ENCODE results near the gene NOS3.
"Not testable (repeated sequence)": the region's sequence is repeated elsewhere in the genome, so short reads cannot be mapped to it uniquely, and the experiment has no call there.

The NOS3 gene

DNA sequence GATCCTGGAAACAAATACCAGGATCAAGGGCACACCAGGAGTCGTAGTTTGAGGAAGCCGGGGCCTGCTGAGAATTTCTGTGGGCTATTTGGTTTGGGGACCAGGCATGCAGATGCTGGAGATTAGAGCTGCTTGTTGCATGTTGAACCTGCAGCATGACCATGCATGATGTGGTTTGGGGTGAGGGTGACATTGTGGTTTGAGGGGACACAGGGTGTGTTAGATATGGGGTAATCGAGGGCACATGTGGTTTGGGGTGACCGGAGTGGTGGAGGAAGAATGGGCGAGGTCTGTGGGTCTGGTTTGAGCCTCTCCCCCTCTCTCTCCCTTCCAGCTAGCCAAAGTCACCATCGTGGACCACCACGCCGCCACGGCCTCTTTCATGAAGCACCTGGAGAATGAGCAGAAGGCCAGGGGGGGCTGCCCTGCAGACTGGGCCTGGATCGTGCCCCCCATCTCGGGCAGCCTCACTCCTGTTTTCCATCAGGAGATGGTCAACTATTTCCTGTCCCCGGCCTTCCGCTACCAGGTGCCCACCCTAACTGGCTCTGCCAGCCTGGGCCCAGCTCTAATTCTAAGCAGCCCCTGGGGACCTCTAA is 10.2 kb downstream of the NOS3 start:
- DNase-seq (ENCODE audit: low spot score): no peak

DNA sequence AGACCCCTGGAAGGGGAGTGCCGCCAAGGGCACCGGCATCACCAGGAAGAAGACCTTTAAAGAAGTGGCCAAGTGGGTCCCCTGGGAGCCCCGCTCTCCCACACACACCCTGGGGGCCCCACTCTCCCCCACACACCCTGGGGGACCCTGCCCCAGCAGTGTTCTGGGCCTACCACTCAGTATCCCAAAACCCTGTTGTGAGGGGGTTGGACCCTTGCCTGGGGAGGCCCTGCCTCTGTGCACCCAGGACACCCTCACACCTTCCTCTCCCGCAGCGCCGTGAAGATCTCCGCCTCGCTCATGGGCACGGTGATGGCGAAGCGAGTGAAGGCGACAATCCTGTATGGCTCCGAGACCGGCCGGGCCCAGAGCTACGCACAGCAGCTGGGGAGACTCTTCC is 10.7 kb downstream of the NOS3 start:
- DNase-seq (ENCODE audit: low spot score): no peak

GRCh38 chr7:151003572-151003971 is 12.8 kb downstream of the NOS3 start:
- DNase-seq (ENCODE audit: low spot score): no peak

DNA sequence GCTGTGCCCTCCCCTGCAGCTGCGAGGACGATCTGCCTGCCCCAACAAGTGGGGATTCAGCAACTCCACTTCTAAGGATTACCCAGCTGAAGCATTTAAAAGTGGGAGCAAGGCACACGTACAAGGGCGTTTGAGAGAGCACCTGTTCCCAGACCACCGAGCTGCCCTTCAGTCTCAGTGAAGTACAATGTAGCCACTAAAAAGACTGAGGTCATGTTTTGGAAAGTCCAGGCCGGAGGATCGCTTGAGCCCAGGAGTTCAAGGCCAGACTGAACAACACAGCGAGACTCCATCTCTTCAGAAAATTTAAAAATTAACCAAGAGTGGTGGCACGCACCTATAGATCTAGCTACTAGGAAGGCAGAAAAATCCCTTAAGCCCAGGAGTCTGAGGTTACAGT is 14.7 kb downstream of the NOS3 start:
- DNase-seq (ENCODE audit: low spot score): no peak

GRCh38 chr7:151006590-151007300 is 15.9 kb downstream of the NOS3 start:
- DNase-seq (ENCODE audit: low spot score): peak; percentile 21

GRCh38 chr7:151007469-151007898 is 16.7 kb downstream of the NOS3 start:
- DNase-seq (ENCODE audit: low spot score): no peak

DNA sequence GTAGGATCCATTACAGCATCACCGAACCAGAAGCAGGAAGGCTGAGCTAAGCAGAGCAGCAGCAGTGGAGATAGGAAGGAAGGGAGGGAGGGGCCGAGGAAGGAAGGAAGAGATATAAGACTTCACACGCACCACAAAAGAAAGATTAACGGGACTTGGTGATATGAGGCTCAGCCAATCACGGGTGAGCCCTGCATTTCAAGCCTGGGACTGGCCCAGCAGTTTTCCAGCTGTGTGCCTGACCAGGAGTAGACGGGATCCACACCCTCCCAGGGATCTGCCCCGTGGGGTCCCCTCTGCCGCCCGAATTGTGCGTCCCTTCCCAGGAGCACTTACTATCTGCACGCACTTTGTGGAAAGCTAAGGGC is 17.3 kb downstream of the NOS3 start:
- DNase-seq (ENCODE audit: low spot score): no peak

DNA sequence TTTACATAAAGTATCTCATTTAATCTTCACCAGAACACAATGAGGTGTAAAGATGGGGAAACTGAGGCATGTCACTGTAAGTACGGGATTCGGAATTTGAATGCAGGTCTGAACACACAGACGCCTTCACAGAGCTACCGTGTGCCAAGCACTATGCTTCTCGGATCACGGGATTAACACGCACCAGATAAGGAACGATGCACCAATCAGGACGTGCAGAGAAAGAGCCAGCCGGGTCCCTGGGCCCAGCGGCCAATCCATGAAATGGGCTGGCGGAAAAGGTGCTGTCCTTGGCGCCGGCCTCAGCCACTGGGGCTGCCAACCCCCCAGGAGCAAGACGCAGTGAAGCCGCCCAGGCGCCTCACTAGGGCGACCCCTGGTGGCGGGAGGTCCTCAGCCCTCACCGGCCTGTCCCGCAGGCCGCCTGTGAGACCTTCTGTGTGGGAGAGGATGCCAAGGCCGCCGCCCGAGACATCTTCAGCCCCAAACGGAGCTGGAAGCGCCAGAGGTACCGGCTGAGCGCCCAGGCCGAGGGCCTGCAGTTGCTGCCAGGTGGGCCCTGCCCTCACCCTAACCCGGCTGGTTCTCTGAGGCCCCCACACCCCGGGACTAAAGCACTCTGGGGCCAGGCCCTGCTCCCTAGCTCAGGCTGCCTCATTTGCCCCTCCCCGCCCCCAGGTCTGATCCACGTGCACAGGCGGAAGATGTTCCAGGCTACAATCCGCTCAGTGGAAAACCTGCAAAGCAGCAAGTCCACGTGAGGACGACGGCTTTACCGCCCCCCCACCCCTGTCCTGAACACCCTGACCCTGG is 17.9 kb downstream of the NOS3 start:
- DNase-seq (ENCODE audit: low spot score): peak; percentile 88

DNA sequence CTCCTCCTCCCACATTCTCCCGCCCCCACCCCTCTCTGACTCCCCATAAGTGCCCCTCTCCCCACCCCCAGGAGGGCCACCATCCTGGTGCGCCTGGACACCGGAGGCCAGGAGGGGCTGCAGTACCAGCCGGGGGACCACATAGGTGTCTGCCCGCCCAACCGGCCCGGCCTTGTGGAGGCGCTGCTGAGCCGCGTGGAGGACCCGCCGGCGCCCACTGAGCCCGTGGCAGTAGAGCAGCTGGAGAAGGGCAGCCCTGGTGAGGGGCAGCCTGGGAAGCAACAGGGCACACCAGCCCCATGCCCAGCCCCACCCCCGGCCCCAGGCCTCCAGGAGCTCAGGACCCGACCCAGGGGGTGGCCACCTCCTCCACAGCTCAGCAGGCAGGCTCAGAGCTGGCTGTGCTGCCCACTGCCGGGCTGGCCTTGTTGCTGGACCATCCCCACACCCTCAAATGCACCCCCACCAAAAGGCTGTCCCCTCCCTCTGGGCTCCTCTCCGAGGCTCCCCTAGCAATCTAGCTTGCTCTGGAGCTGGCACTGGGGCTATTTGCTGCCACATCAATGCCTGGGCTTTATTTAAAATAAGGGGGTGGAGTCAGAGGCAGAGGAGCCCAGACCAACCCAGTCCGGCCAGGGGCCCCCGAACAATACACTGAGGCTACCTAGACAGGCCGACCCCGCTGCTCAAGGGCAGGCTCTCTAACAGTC is 18.7 kb downstream of the NOS3 start:
- DNase-seq (ENCODE audit: low spot score): no peak

GRCh38 chr7:151010037-151010306 is 19.2 kb downstream of the NOS3 start:
- DNase-seq (ENCODE audit: low spot score): no peak

DNA sequence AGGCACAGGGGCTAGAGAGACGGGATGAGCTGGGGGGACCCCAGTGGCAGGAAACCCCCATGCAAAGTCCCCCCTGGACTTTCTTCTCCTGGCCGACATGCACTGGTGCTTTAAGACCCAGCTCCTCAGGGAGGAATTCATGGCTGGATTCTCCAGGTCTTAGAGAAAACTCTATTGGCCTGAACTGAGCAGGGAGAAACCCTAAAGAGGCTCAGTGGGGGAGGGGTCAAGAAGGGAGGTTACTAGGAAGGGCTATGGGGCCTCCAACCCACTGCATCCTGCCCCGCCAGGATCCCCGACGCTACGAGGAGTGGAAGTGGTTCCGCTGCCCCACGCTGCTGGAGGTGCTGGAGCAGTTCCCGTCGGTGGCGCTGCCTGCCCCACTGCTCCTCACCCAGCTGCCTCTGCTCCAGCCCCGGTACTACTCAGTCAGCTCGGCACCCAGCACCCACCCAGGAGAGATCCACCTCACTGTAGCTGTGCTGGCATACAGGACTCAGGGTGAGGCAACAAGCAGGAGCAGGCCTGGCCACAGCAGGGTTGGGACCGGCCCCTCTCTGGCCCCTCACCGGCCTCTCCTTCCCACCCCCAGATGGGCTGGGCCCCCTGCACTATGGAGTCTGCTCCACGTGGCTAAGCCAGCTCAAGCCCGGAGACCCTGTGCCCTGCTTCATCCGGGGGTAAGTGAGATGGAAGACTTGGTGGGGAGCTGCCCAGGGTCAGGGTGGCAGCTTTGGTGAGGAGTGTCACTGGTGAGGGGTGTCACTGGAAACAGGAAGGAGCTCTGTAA is 19.7 kb downstream of the NOS3 start:
- DNase-seq (ENCODE audit: low spot score): no peak

GRCh38 chr7:151011097-151011409 is 20.2 kb downstream of the NOS3 start:
- DNase-seq (ENCODE audit: low spot score): no peak

- not testable (repeated sequence) for DNase-seq (ENCODE audit: low spot score)
These were observed 20.8 kb downstream of the NOS3 start for GRCh38 chr7:151011616-151012015.

GRCh38 chr7:151012031-151012692 is 21.3 kb downstream of the NOS3 start:
- DNase-seq (ENCODE audit: low spot score): no peak

DNA sequence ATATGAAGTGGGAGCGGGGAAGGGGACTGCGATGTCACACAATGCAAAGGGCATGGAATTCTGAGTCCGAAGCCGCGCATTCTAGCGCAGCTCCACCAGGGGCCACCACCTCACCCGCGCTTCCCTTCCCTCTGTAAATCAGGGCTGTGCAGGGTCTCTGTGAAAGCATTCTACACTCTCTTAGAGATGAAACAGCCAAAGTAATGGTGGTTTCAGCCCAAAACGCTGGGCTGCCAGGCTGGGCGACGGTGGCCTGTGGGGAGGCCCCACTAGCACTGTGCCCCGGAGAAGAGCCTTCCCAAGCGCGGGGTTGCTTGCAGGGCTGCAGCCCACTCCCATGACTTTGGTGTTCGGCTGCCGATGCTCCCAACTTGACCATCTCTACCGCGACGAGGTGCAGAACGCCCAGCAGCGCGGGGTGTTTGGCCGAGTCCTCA is 22.1 kb downstream of the NOS3 start:
- peak; percentile 82 for DNase-seq (ENCODE audit: low spot score)

GRCh38 chr7:151013356-151013732 is 22.5 kb downstream of the NOS3 start:
- no peak for DNase-seq (ENCODE audit: low spot score)

- no peak for DNase-seq (ENCODE audit: low spot score)
These were observed 23.1 kb downstream of the NOS3 start for GRCh38 chr7:151013733-151014497.

DNA sequence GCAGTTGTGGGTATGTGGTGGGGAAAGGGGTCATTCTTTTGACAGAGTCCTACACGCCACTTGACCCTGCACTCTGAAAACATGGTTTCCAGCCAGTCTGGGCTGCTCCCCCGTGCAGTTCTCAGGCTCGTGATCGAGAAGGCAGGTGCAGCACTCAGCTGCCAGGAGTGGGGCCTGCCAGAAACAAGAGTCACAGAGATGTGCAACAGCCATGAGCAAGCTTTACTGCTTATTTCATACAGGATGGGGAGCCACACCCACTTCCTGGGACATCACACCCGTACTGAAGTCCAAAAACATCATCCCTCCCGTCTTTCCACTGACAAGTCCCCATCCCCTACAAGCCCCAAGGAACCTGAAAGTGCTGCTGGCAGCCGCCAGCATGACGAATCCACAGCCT is 24.1 kb downstream of the NOS3 start:
- DNase-seq (ENCODE audit: low spot score): no peak

GRCh38 chr7:151015967-151016366 is 25.1 kb downstream of the NOS3 start:
- DNase-seq (ENCODE audit: low spot score): no peak

- no peak for DNase-seq (ENCODE audit: low spot score)
These were observed 25.7 kb downstream of the NOS3 start for GRCh38 chr7:151016505-151016904.

DNA sequence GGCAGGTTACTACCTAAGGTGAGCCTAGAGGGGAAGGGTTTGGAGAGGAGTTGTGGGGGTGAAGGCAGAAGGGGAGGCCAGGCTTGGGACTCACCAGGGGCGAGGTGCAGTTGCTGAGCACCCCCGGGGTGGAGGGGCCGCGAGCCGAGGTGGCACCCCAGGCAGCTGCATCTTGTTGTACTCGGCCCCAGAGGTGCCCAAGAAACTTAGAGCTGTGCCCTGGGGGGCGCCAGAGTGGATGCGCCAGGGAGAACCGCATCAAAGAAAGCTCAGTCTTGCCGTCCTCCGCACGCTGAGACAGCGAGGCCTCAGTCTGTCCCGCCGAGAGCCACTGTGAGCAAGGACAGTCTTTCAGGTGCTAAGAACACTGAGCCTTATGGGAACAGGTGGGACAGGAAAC is 26.1 kb downstream of the NOS3 start:
- no peak for DNase-seq (ENCODE audit: low spot score)
